NT2/D1 (cell line): ENCODE results near the gene CLSTN2.

ENCODE experiments used
- DNase-seq: peaks from one replicate; pipeline ENCODE4 v3.0.0-alpha.2; 2011; ENCODE audit warnings: low read depth, low spot score
- H3K27me3 ChIP-seq: 2 replicates; pipeline ENCODE4 v1.6.0; 2011; ENCODE audit warnings: mild to moderate bottlenecking; ENCODE audit not compliant: insufficient read length, insufficient read depth
- H3K36me3 ChIP-seq: 2 replicates; pipeline ENCODE4 v1.6.1; 2011; ENCODE audit warnings: mild to moderate bottlenecking, low read length, mixed read lengths; ENCODE audit not compliant: insufficient read depth, insufficient read length
- H3K4me1 ChIP-seq: 2 replicates; pipeline ENCODE4 v1.5.1; 2011; ENCODE audit not compliant: insufficient read depth, insufficient read length
- H3K4me3 ChIP-seq: 2 replicates; pipeline ENCODE4 v1.5.1; 2011; ENCODE audit warnings: low read depth; ENCODE audit not compliant: insufficient read length
- H3K9ac ChIP-seq: 2 replicates; pipeline ENCODE4 v1.6.0; 2011; ENCODE audit warnings: low read depth; ENCODE audit not compliant: insufficient read length
- H3K9me3 ChIP-seq: 2 replicates; pipeline ENCODE4 v1.5.1; 2011; ENCODE audit warnings: mild to moderate bottlenecking, low read length; ENCODE audit not compliant: insufficient read depth
- SUZ12 ChIP-seq: IDR thresholded peaks from 2 replicates; pipeline ENCODE4 v1.6.1; 2011; ENCODE audit not compliant: insufficient read length, insufficient read depth; ENCODE audit errors: extremely low read depth
- YY1 ChIP-seq: IDR thresholded peaks from 2 replicates; pipeline ENCODE4 v1.6.1; 2011; ENCODE audit not compliant: insufficient read length, insufficient read depth
- ZNF274 ChIP-seq: IDR thresholded peaks from 2 replicates; pipeline ENCODE4 v1.6.1; 2011; ENCODE audit warnings: mild to moderate bottlenecking, low read depth, low read length

CLSTN2 gene

DNA sequence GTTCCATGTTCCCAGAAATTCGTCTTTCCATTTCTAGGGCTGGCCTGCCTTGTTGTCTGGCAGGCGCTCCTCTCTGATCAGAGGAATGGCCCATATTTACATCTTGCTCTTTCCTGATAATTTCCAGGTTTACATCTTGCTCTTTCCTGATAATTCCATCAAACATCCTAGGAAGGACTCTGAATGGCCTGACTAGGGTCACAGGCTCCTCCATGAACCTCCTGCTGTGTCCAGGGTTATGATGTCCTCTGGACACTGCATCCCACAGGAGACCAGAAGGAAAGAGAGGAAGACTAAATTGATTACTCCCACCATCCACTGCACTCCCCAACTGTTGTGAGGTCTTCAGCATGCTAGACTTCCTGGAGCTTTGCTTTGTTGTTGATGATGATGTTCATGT is 75.4 kb downstream of the CLSTN2 start:
- DNase-seq = no peak
- H3K4me1 ChIP-seq = no peaks in the 10 kb centered on the region
- no peaks in the 10 kb centered on the region for H3K27me3 ChIP-seq
- H3K36me3 ChIP-seq = no peaks in the 10 kb centered on the region
- H3K4me3 ChIP-seq = no peak overlapping the region
- TF ChIP-seq SUZ12 (no peak), YY1 (no peak), ZNF274 (no peak)
- no peaks in the 10 kb centered on the region for H3K9me3 ChIP-seq
- H3K9ac ChIP-seq = no peak overlapping the region

- Histone ChIP-seq H3K4me1 (no peaks in the 10 kb centered on the region), H3K27me3 (no peaks in the 10 kb centered on the region), H3K9me3 (no peaks in the 10 kb centered on the region), H3K36me3 (no peaks in the 10 kb centered on the region), H3K9ac (no peak overlapping the region), H3K4me3 (no peak overlapping the region)
- TF ChIP-seq ZNF274 = no peak
- TF ChIP-seq SUZ12 = no peak
- no peak for TF ChIP-seq YY1
- no peak for DNase-seq
These were observed 76.1 kb downstream of the CLSTN2 start for GRCh38 chr3:140011086-140011485.

GRCh38 chr3:140011611-140012277 is 76.8 kb downstream of the CLSTN2 start:
- H3K9me3 ChIP-seq = no peaks in the 10 kb centered on the region
- TF ChIP-seq YY1 (no peak), SUZ12 (no peak), ZNF274 (no peak)
- H3K9ac ChIP-seq = no peak overlapping the region
- H3K4me3 ChIP-seq = no peak overlapping the region
- no peaks in the 10 kb centered on the region for H3K36me3 ChIP-seq
- no peaks in the 10 kb centered on the region for H3K27me3 ChIP-seq
- H3K4me1 ChIP-seq = no peaks in the 10 kb centered on the region
- DNase-seq = no peak

GRCh38 chr3:140013220-140013619 is 78.2 kb downstream of the CLSTN2 start:
- Histone ChIP-seq H3K36me3 (no peaks in the 10 kb centered on the region), H3K27me3 (no peaks in the 10 kb centered on the region), H3K9ac (no peak overlapping the region), H3K4me3 (no peak overlapping the region), H3K4me1 (no peaks in the 10 kb centered on the region), H3K9me3 (no peaks in the 10 kb centered on the region)
- no peak for TF ChIP-seq ZNF274
- no peak for TF ChIP-seq SUZ12
- no peak for TF ChIP-seq YY1
- DNase-seq = no peak

DNA sequence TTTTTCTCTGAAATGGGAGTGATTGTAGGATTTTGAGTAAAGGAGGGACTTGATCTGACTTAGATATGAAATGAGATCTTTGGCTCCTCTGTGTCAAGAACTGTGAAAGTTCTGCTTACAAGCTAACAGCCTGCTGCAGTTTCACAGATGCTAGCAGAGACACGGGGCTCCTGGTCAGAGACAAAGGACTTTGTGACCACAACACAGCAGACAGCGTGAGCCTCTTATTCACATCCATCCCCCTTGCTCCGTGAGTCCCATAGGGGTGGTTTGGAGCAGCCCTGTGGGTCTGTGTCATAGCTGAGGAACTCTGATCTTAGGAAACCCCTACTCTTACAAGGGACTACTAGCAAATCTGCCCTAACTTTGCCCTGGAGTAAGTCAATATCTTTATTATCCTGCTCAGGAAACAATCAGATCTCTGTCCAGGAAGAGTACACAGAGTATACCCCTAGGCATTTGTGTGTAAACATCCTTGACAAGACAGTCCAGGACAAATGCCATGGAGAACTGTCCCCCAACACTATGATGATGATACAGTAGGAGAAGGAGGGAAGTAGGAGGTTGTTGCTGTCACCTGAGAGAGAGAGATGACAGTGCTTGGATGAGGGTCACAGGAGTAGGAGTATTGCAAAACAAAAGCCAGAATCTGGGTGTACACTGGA is 80.0 kb downstream of the CLSTN2 start:
- Histone ChIP-seq H3K4me3 (no peak overlapping the region), H3K27me3 (no peaks in the 10 kb centered on the region), H3K36me3 (no peaks in the 10 kb centered on the region), H3K4me1 (no peaks in the 10 kb centered on the region), H3K9ac (no peak overlapping the region), H3K9me3 (no peaks in the 10 kb centered on the region)
- no peak for DNase-seq
- TF ChIP-seq YY1 (no peak), SUZ12 (no peak), ZNF274 (no peak)

DNA sequence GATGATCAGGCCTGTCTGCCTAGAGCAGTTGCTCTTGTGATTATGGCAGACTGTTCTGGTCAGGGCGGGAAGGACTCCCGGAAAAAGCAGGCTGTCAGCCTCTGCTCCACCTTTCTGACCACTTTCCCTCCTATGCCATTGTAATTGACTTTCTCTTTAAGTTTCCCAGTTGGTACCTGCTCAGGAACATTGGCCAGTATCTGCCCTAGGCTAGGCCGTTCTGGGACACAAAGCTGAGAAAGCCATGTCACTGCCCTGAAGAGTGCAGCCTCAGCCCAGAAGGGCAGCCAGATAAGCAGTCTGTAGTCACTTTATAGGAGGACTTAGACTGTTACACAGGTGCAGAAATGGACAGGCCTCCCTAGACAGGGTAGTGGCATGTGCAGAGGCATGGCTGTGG is 80.8 kb downstream of the CLSTN2 start:
- TF ChIP-seq SUZ12 (no peak), YY1 (no peak), ZNF274 (no peak)
- Histone ChIP-seq H3K4me1 (no peaks in the 10 kb centered on the region), H3K9me3 (no peaks in the 10 kb centered on the region), H3K9ac (no peak overlapping the region), H3K27me3 (no peaks in the 10 kb centered on the region), H3K36me3 (no peaks in the 10 kb centered on the region), H3K4me3 (no peak overlapping the region)
- DNase-seq = no peak

DNA sequence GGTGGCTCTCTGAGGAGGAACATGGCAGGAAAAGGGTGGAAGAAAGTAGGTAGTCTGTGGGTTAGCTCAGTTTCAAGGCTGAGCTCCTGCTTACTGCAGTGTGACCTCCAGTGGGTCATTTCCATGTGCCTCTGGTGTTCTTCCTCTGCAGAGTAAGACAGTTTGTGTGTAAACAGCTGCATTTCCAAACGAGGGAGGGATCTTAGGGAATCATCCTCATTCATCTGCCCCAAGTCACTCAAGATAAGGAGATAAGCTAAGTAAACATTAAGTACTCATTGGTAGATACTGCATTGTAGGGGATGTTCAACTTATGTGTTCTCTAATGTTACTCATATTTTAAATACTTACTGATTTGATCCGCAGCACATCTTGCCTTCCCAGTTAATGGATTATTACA is 83.6 kb downstream of the CLSTN2 start:
- no peaks in the 10 kb centered on the region for H3K27me3 ChIP-seq
- DNase-seq = no peak
- H3K4me1 ChIP-seq = peaks cover 7% of the 10 kb centered on the region
- H3K36me3 ChIP-seq = no peaks in the 10 kb centered on the region
- no peak for TF ChIP-seq ZNF274
- TF ChIP-seq SUZ12 = no peak
- TF ChIP-seq YY1 = no peak
- no peak overlapping the region for H3K4me3 ChIP-seq
- H3K9me3 ChIP-seq = no peaks in the 10 kb centered on the region
- H3K9ac ChIP-seq = no peak overlapping the region

DNA sequence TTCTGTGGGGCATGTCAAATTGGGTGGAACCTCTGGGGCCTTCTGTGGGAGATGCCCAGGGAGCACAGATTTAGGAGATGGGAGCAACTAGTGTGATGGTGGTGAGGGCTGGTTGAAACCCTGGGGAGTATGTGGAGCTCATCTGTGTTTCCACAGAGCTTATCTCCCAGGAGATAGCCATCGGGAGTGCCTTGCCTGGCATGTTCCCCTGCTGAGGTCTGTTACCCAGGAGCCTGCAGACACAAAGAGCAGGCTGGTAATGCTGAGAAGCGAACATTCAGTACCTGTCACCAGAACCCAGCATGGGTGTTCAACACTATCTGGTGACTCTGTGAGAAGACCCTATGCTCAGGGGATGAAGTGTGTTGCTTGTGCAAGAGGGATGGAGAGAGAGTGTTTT is 85.0 kb downstream of the CLSTN2 start:
- H3K9ac ChIP-seq = no peak overlapping the region
- DNase-seq = no peak
- no peak overlapping the region for H3K4me3 ChIP-seq
- peaks cover 9% of the 10 kb centered on the region for H3K4me1 ChIP-seq
- no peaks in the 10 kb centered on the region for H3K27me3 ChIP-seq
- H3K9me3 ChIP-seq = no peaks in the 10 kb centered on the region
- H3K36me3 ChIP-seq = no peaks in the 10 kb centered on the region
- no peak for TF ChIP-seq ZNF274
- no peak for TF ChIP-seq YY1
- TF ChIP-seq SUZ12 = no peak
